Measurements from ENCODE around the gene CIBAR2. TPM values are rescaled to one million over a fixed set of nuclear protein-coding genes. Genes with fewer than 3 reads are reported as not detected.

CIBAR2 gene
- total and polyA plus RNA-seq, 9 of the 15 experiments (the other 6 are each of a cell fraction or from before 2014, with no cell fraction given): not detected

GRCh38 chr16:85072947-85073346, 39.3 kb downstream of the CIBAR2 start:
- intact Hi-C loops (cut with micrococcal nuclease): no loop called here
- H3K4me3 ChIP-seq: no peak overlapping the region
- H3K27ac ChIP-seq (ENCODE audit: extremely low read depth, low read depth, low read length): no peak overlapping the region
- DNase-seq (ENCODE audit: extremely low read depth in 1 of 4, low spot score in 3 of 4): no peak
- H4K20me1 ChIP-seq (replicated peaks; ENCODE audit: control insufficient read depth, insufficient read depth, low read length): no peaks in the 10 kb centered on the region; the same call in 1 of the 2 replicates
- TF ChIP-seq IFI16 (CRISPR knock-in tag; IDR thresholded peaks at IDR 0.05) (no peak), HDAC3 (IDR thresholded peaks at IDR 0.05; ENCODE audit: borderline replicate concordance, partially characterized antibody) (no peak), USF2 (CRISPR knock-in tag; IDR thresholded peaks at IDR 0.05) (no peak), SNAPC5 (CRISPR knock-in tag; IDR thresholded peaks at IDR 0.05) (no peak), ZNF134 (CRISPR knock-in tag; conservative IDR thresholded peaks at IDR 0.05) (no peak), RB1 (IDR thresholded peaks at IDR 0.05; ENCODE audit: low read depth) (no peak), ARHGAP35 (IDR thresholded peaks at IDR 0.05; ENCODE audit: partially characterized antibody) (no peak), MEIS2 (IDR thresholded peaks at IDR 0.05; ENCODE audit: partially characterized antibody) (no peak), ZNF740 (CRISPR knock-in tag; IDR thresholded peaks at IDR 0.05) (no peak), ZNF740 (tag; IDR thresholded peaks at IDR 0.05) (no peak), MIER1 (IDR thresholded peaks at IDR 0.05; ENCODE audit: low read depth) (no peak), ZNF780A (CRISPR knock-in tag; IDR thresholded peaks at IDR 0.05) (no peak), ZNF232 (CRISPR knock-in tag; IDR thresholded peaks at IDR 0.05) (no peak), YBX1 (IDR thresholded peaks at IDR 0.05) (no peak), ID3 (CRISPR knock-in tag; IDR thresholded peaks at IDR 0.05) (no peak), ID3 (tag; IDR thresholded peaks at IDR 0.05) (no peak), TAF7 (tag; IDR thresholded peaks at IDR 0.05) (no peak), ZC3H11A (IDR thresholded peaks at IDR 0.05; ENCODE audit: low read depth, low read length) (no peak), SRSF7 (optimal IDR thresholded peaks at IDR 0.05; ENCODE audit: low read depth, low read length) (no peak), U2AF1 (optimal IDR thresholded peaks at IDR 0.05; ENCODE audit: low read depth, low read length) (no peak), PHF21A (IDR thresholded peaks at IDR 0.05; ENCODE audit: borderline replicate concordance, low read depth) (no peak), ZNF551 (CRISPR knock-in tag; IDR thresholded peaks at IDR 0.05) (no peak)
- POLR2A ChIA-PET: interaction anchor here (0.9 kb wide), 2 partner anchors 9 to 26 kb away, joined by 3 read pairs; no protein-coding TSS in a partner anchor
- FAIRE-seq: no peak
- peaks cover 59% of the 10 kb centered on the region; the same call in 1 of the 3 replicates for H3K36me3 ChIP-seq (ENCODE audit: control insufficient read depth, insufficient read depth, low read length)
- H3K27me3 ChIP-seq (ENCODE audit: control insufficient read depth in 2 of 2, insufficient read depth in 2 of 2, low read length in 2 of 2): no peaks in the 10 kb centered on the region
- no peak overlapping the region for H3K4me2 ChIP-seq (ENCODE audit: insufficient read depth, low read length)
- no TSS peak for BruUV-seq (replicated peaks)
- H3K9me1 ChIP-seq (ENCODE audit: control insufficient read depth, insufficient read depth, low read length): no peaks in the 10 kb centered on the region
- in situ Hi-C loops (cut with MboI): no loop called here
- CTCF ChIA-PET (ENCODE audit: low intra/inter-chr PET ratio): no interaction called here
- no peaks in the 10 kb centered on the region for H3K9me3 ChIP-seq (replicated peaks; ENCODE audit: control insufficient read depth, insufficient read depth, low read depth, low read length)
- no peak overlapping the region for H2AFZ ChIP-seq (ENCODE audit: low read depth, low read length)
- WGBS (ENCODE audit: insufficient coverage, low coverage, missing lambda C conversion rate): 74% methylated on average over 12 of the region's 13 CpGs
- no peak for ATAC-seq
- peaks cover 0 to 20% of the 10 kb centered on the region in 2 experiments; a peak in 2 of 5 replicates for H3K4me1 ChIP-seq (replicated peaks in 1 of 2; ENCODE audit: control insufficient read depth in 2 of 2, insufficient read depth in 2 of 2, low read length in 2 of 2)
- no peak overlapping the region; a peak in 1 of 4 replicates for H3K9ac ChIP-seq (ENCODE audit: insufficient read depth in 1 of 2, low read depth in 2 of 2, low read length in 2 of 2)
- H3K79me2 ChIP-seq (ENCODE audit: control insufficient read depth, insufficient read depth, low read length): no peaks in the 10 kb centered on the region

Data from K562 (cell line).